GM19099 (cell line): Measurements from ENCODE around the gene CNMD.

Source experiments
- POLR2A ChIP-seq: IDR thresholded peaks from 3 replicates; pipeline ENCODE4 v1.6.1; 2011; ENCODE audit warnings: low read depth; ENCODE audit not compliant: insufficient read length; ENCODE audit errors: extremely low read depth

Gene CNMD

DNA sequence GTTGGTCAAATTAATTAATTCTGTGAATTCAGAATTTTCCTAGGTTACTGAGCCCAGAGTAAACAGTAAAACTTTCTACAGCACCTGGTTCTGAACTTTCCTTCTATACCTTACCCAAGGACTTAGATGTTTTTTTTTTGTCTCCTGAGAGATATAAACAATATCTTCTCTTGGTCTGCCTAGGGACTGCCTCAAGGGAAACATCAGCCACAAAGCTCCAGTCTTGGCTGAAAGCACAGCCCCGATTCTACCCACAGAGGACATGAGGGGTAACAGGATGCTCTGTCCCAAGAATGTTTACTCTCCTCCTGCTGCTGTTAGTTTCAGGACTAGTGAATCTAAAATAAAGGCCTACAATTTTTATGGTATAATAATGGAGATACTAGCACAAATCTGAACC lies 14.3 kb downstream of the CNMD start:
- TF ChIP-seq POLR2A: no peak

GRCh38 chr13:52723181-52723580 lies 16.4 kb downstream of the CNMD start:
- no peak for TF ChIP-seq POLR2A

GRCh38 chr13:52713894-52714293 lies 25.7 kb downstream of the CNMD start:
- TF ChIP-seq POLR2A: no peak

- no peak for TF ChIP-seq POLR2A
Measured at GRCh38 chr13:52712385-52712784, 27.2 kb downstream of the CNMD start.

GRCh38 chr13:52711286-52711685 lies 28.3 kb downstream of the CNMD start:
- no peak for TF ChIP-seq POLR2A

- TF ChIP-seq POLR2A: no peak
Measured at GRCh38 chr13:52707375-52707774, 32.2 kb downstream of the CNMD start.

DNA sequence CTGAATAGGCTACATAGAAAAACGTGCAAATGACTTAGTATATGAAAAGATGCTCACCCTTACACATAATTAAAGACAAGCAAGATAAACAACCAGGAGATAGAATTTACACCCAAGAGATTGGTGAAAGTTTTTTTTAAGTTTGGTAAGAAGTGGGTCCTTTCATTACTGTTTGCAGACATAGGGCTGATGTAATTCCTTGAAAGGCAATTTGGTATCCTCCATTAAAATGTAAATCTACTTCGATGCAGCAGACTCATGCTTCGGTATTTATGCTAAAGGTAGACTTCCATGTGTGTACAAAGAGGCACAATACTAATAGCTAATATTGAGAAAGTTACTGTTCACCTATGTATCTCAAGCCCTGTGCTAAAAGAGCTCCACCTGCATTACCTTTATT lies 33.5 kb downstream of the CNMD start:
- no peak for TF ChIP-seq POLR2A

DNA sequence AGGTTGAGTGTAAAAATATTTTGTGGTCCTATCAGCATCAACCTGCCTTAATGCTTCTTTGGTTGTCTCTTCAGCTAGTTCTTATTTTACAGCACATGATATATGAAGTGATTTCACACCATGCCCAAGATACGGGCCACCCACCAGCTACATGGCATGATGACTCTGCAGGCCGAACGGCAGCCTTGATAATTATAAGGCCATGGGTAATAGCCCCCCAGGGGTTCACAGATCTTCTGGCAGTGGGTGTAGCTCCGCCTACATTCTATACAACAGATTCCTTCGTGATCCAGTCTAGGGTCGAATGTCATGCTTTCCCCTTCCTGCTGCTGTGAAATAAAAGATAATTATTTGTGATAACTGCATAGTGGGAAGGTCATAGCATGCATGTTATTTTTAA lies 36.1 kb downstream of the CNMD start:
- TF ChIP-seq POLR2A: no peak

- no peak for TF ChIP-seq POLR2A
Measured at GRCh38 chr13:52701728-52702465, 37.7 kb downstream of the CNMD start.

DNA sequence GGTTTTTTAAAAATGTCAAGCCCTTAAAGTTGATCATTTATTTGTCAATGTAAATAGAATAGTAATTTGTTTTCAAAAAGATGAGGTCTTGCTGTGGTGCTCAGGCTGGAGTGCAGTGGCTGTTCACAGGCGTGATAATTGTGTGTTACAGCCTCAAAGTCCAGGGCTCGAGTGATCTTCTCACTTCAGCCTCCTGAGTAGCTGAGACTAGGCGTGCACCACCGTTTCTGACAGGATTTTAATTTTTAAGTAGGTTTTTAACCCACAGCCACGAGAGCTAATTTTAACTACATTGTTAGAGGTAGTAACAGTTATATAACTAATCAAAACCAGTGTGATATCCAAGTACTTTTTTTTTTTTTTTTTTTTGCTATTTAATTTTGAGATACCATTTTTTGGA lies 43.1 kb downstream of the CNMD start:
- TF ChIP-seq POLR2A: no peak

GRCh38 chr13:52695856-52696255 lies 43.8 kb downstream of the CNMD start:
- no peak for TF ChIP-seq POLR2A

DNA sequence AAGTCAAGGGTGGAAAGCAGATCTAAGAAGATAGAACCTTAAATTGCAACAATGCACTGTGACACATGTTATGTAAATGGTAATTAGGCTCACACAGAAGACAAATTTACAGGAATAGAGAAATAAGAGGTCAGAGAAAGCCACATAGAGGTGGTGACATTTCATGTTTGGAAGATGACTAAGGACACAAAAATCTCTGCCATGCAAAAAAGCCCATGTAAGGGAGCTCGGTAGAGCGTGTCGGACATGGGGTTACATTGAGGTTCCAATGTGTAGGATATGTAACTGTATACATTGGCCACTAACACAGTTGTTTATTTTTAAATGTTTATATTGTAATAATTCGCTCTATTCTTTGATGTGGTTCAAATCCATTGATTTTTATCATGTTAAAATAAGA lies 53.2 kb downstream of the CNMD start:
- TF ChIP-seq POLR2A: no peak

GRCh38 chr13:52677823-52678222 lies 61.8 kb downstream of the CNMD start:
- TF ChIP-seq POLR2A: no peak

- TF ChIP-seq POLR2A: no peak
Measured at GRCh38 chr13:52673465-52673864, 66.2 kb downstream of the CNMD start.

- no peak for TF ChIP-seq POLR2A
Measured at GRCh38 chr13:52670726-52671125, 68.9 kb downstream of the CNMD start.

GRCh38 chr13:52669677-52670076 lies 69.9 kb downstream of the CNMD start:
- no peak for TF ChIP-seq POLR2A

GRCh38 chr13:52665325-52665724 lies 74.3 kb downstream of the CNMD start:
- no peak for TF ChIP-seq POLR2A
